GM12872 (cell line): ENCODE results near the gene GDI2.

ENCODE experiments used
- TF ChIP-seq, protein P1 (sequence below): IDR thresholded peaks from 3 replicates; pipeline ENCODE4 v1.5.1; 2011; ENCODE audit warnings: low read depth, mild to moderate bottlenecking, low read length, moderate library complexity; ENCODE audit not compliant: insufficient read depth

The GDI2 gene

DNA sequence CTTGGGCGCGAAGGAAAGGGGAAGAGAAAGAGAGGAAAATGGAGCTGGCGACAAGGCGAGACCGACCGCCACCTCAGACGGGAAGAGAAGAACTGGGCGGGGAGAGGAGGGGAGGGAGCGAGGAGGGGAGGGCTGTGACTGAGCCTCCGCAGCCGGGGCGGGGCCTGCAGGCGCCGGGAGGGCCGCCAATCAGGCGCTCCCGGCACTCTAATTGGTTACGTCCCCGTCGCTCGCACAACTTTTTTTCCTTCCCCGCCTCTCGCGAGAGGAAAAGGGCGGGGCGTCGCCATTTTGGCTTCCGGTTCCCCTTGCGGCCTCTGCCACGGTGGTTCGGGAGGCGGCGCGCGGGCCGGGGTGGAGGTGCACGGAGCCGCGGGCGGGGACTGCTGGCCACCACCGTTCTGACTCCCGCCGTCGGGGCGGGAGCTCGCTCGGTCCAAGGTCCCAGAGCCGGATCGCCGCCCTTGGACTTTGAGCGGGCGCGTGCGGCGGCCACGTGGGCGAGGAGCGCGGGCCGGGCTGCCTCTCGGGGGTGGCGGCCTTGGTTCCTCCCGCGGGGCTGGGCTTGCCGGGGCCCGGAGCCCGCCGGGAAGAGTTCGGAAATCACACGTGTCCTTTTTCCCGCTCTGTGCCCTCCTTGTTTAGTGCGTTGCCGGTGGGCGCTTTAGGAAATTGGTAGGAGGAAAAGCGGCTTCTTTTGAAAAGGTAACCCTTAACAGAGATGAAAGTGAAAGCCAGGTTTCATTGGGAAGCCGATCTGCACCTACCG lies at the start of gene GDI2:
TSS of gene GDI2 (minus strand) at position 94 of the 769 bp plus-strand sequence. CDS start 176 bp downstream, outside the sequence.
- TF ChIP-seq, protein P1, sequence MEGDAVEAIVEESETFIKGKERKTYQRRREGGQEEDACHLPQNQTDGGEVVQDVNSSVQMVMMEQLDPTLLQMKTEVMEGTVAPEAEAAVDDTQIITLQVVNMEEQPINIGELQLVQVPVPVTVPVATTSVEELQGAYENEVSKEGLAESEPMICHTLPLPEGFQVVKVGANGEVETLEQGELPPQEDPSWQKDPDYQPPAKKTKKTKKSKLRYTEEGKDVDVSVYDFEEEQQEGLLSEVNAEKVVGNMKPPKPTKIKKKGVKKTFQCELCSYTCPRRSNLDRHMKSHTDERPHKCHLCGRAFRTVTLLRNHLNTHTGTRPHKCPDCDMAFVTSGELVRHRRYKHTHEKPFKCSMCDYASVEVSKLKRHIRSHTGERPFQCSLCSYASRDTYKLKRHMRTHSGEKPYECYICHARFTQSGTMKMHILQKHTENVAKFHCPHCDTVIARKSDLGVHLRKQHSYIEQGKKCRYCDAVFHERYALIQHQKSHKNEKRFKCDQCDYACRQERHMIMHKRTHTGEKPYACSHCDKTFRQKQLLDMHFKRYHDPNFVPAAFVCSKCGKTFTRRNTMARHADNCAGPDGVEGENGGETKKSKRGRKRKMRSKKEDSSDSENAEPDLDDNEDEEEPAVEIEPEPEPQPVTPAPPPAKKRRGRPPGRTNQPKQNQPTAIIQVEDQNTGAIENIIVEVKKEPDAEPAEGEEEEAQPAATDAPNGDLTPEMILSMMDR: no peak

- TF ChIP-seq, protein P1: no peak
Observed at GRCh38 chr10:5862360-5862961, 49.2 kb upstream of the GDI2 start.

DNA sequence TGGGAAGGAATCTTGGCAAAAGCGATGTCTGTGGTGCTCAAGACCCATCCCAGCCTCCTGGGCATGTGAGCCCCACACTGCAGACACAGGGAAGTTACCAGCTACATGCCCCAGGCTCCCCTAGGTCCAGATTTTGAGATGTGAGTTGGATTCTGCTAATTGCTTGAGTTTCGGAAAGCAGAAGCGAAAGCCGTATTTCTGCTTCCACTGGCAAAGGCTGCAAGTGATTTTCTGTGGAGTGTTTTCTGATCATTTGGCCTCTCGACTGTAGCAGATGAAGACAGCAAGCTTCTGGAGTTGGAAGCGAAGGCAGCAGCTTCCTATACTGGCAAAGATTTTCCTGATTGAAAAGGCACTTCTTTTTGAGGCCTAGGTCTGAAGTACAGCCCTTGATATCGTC lies 46.8 kb upstream of the GDI2 start:
- TF ChIP-seq, protein P1: no peak

- TF ChIP-seq, protein P1: no peak
Observed at GRCh38 chr10:5858811-5859210, 45.6 kb upstream of the GDI2 start.

- TF ChIP-seq, protein P1: no peak
Observed at GRCh38 chr10:5856701-5857004, 43.4 kb upstream of the GDI2 start.

- TF ChIP-seq, protein P1: no peak
Observed at GRCh38 chr10:5855979-5856700, 42.9 kb upstream of the GDI2 start.

DNA sequence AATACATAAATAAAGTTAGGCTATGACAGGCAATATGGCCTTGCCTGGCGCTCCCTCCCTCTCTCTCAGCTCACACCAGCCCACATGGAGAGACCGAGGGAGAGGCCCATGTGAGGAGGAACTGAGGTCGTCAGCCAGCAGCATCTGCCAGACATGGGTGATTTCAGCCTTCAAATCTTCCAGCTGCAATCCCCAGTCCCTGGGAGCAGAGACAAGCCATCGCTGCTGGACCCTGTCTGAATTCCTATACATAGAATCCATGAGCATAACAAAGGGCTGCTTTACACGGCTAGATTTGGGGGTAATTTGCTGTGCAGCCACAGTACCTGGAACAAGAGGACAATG lies 40.9 kb upstream of the GDI2 start:
- TF ChIP-seq, protein P1: no peak
